ENCODE measurements around the gene NDUFB6.
A peak's percentile ranks its signal among the peaks of the same experiment; 100 is the strongest.
"Not testable (repeated sequence)": the region's sequence is repeated elsewhere in the genome, so short reads cannot be mapped to it uniquely, and the experiment has no call there.

NDUFB6 gene

GRCh38 chr9:32572900-32573523, at the start of gene NDUFB6:
TSS of gene NDUFB6 (minus strand) at chr9:32573159. CDS start at chr9:32573060, 99 bp downstream.
- FAIRE-seq = peak; percentile 76

GRCh38 chr9:32618261-32618660, 45.3 kb upstream of the NDUFB6 start:
- no peak for FAIRE-seq

GRCh38 chr9:32606811-32607210, 33.9 kb upstream of the NDUFB6 start:
- no peak for FAIRE-seq

- FAIRE-seq = no peak
Observed at GRCh38 chr9:32603914-32604852, 31.2 kb upstream of the NDUFB6 start.

- FAIRE-seq = not testable (repeated sequence)
Observed at GRCh38 chr9:32599021-32599420, 26.1 kb upstream of the NDUFB6 start.

GRCh38 chr9:32596936-32597335, 24.0 kb upstream of the NDUFB6 start:
- FAIRE-seq = no peak

- no peak for FAIRE-seq
Observed at GRCh38 chr9:32596096-32596865, 23.3 kb upstream of the NDUFB6 start.

- FAIRE-seq = no peak
Observed at GRCh38 chr9:32590898-32591297, 17.9 kb upstream of the NDUFB6 start.

- FAIRE-seq = no peak
Observed at GRCh38 chr9:32590476-32590875, 17.5 kb upstream of the NDUFB6 start.

GRCh38 chr9:32589083-32589723, 16.2 kb upstream of the NDUFB6 start:
- FAIRE-seq = peak; percentile 94

GRCh38 chr9:32587901-32588300, 14.9 kb upstream of the NDUFB6 start:
- no peak for FAIRE-seq

GRCh38 chr9:32584784-32585183, 11.8 kb upstream of the NDUFB6 start:
- FAIRE-seq = no peak

- FAIRE-seq = peak; percentile 3
Observed at GRCh38 chr9:32581512-32582143, 8.7 kb upstream of the NDUFB6 start.

- FAIRE-seq = no peak
Observed at GRCh38 chr9:32580631-32581300, 7.8 kb upstream of the NDUFB6 start.

GRCh38 chr9:32579706-32580331, 6.9 kb upstream of the NDUFB6 start:
- FAIRE-seq = peak; percentile 83

- FAIRE-seq = no peak
Observed at GRCh38 chr9:32578976-32579375, 6.0 kb upstream of the NDUFB6 start.

- no peak for FAIRE-seq
Observed at GRCh38 chr9:32577316-32577715, 4.4 kb upstream of the NDUFB6 start.

GRCh38 chr9:32574858-32575257, 1.9 kb upstream of the NDUFB6 start:
- FAIRE-seq = peak; percentile 16

GRCh38 chr9:32573821-32574220, 862 bp upstream of the NDUFB6 start:
- FAIRE-seq = no peak

- peak; percentile 64 for FAIRE-seq
Observed at GRCh38 chr9:32571969-32572899, 725 bp downstream of the NDUFB6 start.

Data from A204.1 (cell line).